Mesenchymal stem cell (in vitro differentiated cells and primary cell): ENCODE measurements around the gene ZC3H7B.
A peak's percentile ranks its signal among the peaks of the same experiment; 100 is the strongest.

Experiments used
- DNase-seq: peaks from one replicate; pipeline ENCODE4 v3.0.0-alpha.2; 2013
- H2AFZ ChIP-seq: one replicate; pipeline ENCODE4 v1.6.1; 2013; ENCODE audit warnings: low read depth, mild to moderate bottlenecking, control low read depth, inconsistent platforms, low read length, moderate library complexity
- H2AK5ac ChIP-seq: 2 replicates; pipeline ENCODE4 v1.6.1; 2013; ENCODE audit warnings: low read length, moderate library complexity, mild to moderate bottlenecking, inconsistent platforms; ENCODE audit not compliant: severe bottlenecking
- H2BK120ac ChIP-seq: one replicate; pipeline ENCODE4 v1.6.1; 2013; ENCODE audit warnings: low read depth, mild to moderate bottlenecking, inconsistent platforms, low read length, moderate library complexity
- H2BK12ac ChIP-seq, 2 experiments: one replicate each; pipeline ENCODE4 v1.6.1; 2013; ENCODE audit warnings: inconsistent platforms in 2 of 2, low read length in 2 of 2, mild to moderate bottlenecking in 2 of 2, moderate library complexity in 2 of 2, control low read depth in 1 of 2
- H2BK15ac ChIP-seq: one replicate; pipeline ENCODE4 v1.6.1; 2013; ENCODE audit warnings: mild to moderate bottlenecking, low read depth, inconsistent platforms; ENCODE audit not compliant: poor library complexity, severe bottlenecking
- H2BK5ac ChIP-seq: 2 replicates; pipeline ENCODE4 v1.6.1; 2013; ENCODE audit warnings: low read depth, mild to moderate bottlenecking, low read length, control low read depth, inconsistent platforms; ENCODE audit not compliant: poor library complexity, severe bottlenecking
- H3K14ac ChIP-seq, 2 experiments: one replicate each; pipeline ENCODE4 v1.6.1; 2013; ENCODE audit warnings: inconsistent platforms in 2 of 2, low read length in 2 of 2, control low read depth in 1 of 2, mild to moderate bottlenecking in 1 of 2, moderate library complexity in 1 of 2
- H3K18ac ChIP-seq, 2 experiments: one replicate each; pipeline ENCODE4 v1.6.1; 2013; ENCODE audit warnings: inconsistent platforms in 2 of 2, low read length in 2 of 2, control low read depth in 1 of 2, low read depth in 1 of 2, mild to moderate bottlenecking in 1 of 2
- H3K23ac ChIP-seq, 2 experiments: one replicate each; pipeline ENCODE4 v1.6.1; 2013; ENCODE audit warnings: inconsistent platforms in 2 of 2, low read length in 2 of 2, mild to moderate bottlenecking in 2 of 2, moderate library complexity in 2 of 2, control low read depth in 1 of 2
- H3K27ac ChIP-seq: 2 replicates; pipeline ENCODE4 v1.5.1; 2013; ENCODE audit warnings: mild to moderate bottlenecking, moderate library complexity, low read length, control low read depth, inconsistent platforms; ENCODE audit not compliant: poor library complexity, severe bottlenecking
- H3K27me3 ChIP-seq, 2 experiments: 2 replicates each; pipeline versions ENCODE4 v1.6.1 to v1.7.0; 2013; ENCODE audit warnings: low read length in 2 of 2, mild to moderate bottlenecking in 2 of 2, moderate library complexity in 2 of 2, control low read depth in 1 of 2, inconsistent platforms in 1 of 2; ENCODE audit not compliant: control insufficient read depth in 1 of 2, insufficient read depth in 1 of 2
- H3K36me3 ChIP-seq, 2 experiments: 2 replicates each; pipeline versions ENCODE4 v1.6.1 to v1.7.0; 2013; ENCODE audit warnings: low read length in 2 of 2, control low read depth in 1 of 2, inconsistent platforms in 1 of 2, low read depth in 1 of 2, mild to moderate bottlenecking in 1 of 2; ENCODE audit not compliant: insufficient read depth in 2 of 2, control insufficient read depth in 1 of 2
- H3K4ac ChIP-seq, 2 experiments: one replicate each; pipeline ENCODE4 v1.6.1; 2013; ENCODE audit warnings: inconsistent platforms in 2 of 2, low read length in 2 of 2, mild to moderate bottlenecking in 2 of 2, moderate library complexity in 2 of 2, control low read depth in 1 of 2, low read depth in 1 of 2
- H3K4me1 ChIP-seq: 2 replicates; pipeline ENCODE4 v1.6.1; 2013; ENCODE audit warnings: low read depth, low read length, control low read depth; ENCODE audit not compliant: control insufficient read depth, insufficient read depth
- H3K4me2 ChIP-seq: 2 replicates; pipeline ENCODE4 v1.6.1; 2013; ENCODE audit warnings: low read length, mild to moderate bottlenecking, inconsistent platforms; ENCODE audit not compliant: poor library complexity, severe bottlenecking
- H3K4me3 ChIP-seq, 2 experiments: 2 replicates each; pipeline versions ENCODE4 v1.5.1 to v1.7.0; 2013; ENCODE audit warnings: low read length in 2 of 2, mild to moderate bottlenecking in 2 of 2, control low read depth in 1 of 2, low read depth in 1 of 2; ENCODE audit not compliant: insufficient read depth in 1 of 2
- H3K79me1 ChIP-seq: replicated peaks from 2 replicates; pipeline ENCODE4 v1.6.1; 2013; ENCODE audit warnings: mild to moderate bottlenecking, control low read depth, low read length, inconsistent platforms; ENCODE audit not compliant: poor library complexity, severe bottlenecking
- H3K9ac ChIP-seq: 2 replicates; pipeline ENCODE4 v1.7.0; 2013; ENCODE audit warnings: mild to moderate bottlenecking, low read length, moderate library complexity
- H3K9me3 ChIP-seq: 2 replicates; pipeline ENCODE4 v1.7.0; 2013; ENCODE audit warnings: mild to moderate bottlenecking, low read length; ENCODE audit not compliant: control insufficient read depth
- H4K8ac ChIP-seq: one replicate; pipeline ENCODE4 v1.6.1; 2013; ENCODE audit warnings: inconsistent platforms, mild to moderate bottlenecking, low read length, moderate library complexity
- H4K91ac ChIP-seq: one replicate; pipeline ENCODE4 v1.6.1; 2013; ENCODE audit warnings: mild to moderate bottlenecking, low read length, inconsistent platforms
- WGBS: methylation state at CpG from one replicate; pipeline ENCODE4 v1.1.7; 2013; ENCODE audit warnings: mixed read lengths; 5-methylcytosine and 5-hydroxymethylcytosine counted together

The ZC3H7B gene

DNA sequence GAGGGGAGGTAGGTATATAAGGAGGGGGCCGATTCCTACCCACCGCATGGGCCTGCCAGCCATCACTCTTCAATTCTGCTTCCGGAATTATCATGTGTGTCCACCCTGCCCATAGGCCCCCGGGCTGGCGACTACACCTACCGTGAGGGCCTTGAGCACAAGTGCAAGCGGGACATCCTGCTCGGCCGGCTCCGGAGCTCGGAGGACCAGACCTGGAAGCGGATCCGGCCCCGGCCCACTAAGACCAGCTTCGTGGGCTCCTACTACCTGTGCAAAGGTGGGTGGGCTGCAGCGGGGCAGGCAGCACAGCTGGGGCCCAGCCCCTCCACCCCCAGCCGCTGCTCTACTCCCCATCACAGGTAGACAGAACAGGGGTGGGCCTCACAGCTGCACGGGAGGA lies 42.0 kb downstream of the ZC3H7B start:
- no peaks in the 10 kb centered on the region for H3K27me3 ChIP-seq
- no peak overlapping the region for H2AK5ac ChIP-seq
- peaks cover 24% of the 10 kb centered on the region for H3K79me1 ChIP-seq
- H3K18ac ChIP-seq = no peak overlapping the region
- H2BK5ac ChIP-seq = no peak overlapping the region
- no peak overlapping the region for H3K23ac ChIP-seq
- H4K8ac ChIP-seq = no peak overlapping the region
- no peak overlapping the region for H3K9ac ChIP-seq
- no peak overlapping the region for H4K91ac ChIP-seq
- no peak overlapping the region for H2BK15ac ChIP-seq
- no peak overlapping the region for H3K27ac ChIP-seq
- no peak overlapping the region for H2BK12ac ChIP-seq
- H2AFZ ChIP-seq = no peak overlapping the region
- H3K4me1 ChIP-seq = peaks cover 22% of the 10 kb centered on the region
- no peak overlapping the region for H3K4ac ChIP-seq
- H3K36me3 ChIP-seq = peaks cover 82 to 90% of the 10 kb centered on the region in 2 experiments
- no peak overlapping the region for H3K4me2 ChIP-seq
- no peak overlapping the region for H2BK120ac ChIP-seq
- 95% methylated on average over 18 of the region's 18 CpGs for WGBS
- H3K14ac ChIP-seq = no peak overlapping the region
- H3K9me3 ChIP-seq = no peaks in the 10 kb centered on the region
- DNase-seq = no peak
- no peak overlapping the region for H3K4me3 ChIP-seq

DNA sequence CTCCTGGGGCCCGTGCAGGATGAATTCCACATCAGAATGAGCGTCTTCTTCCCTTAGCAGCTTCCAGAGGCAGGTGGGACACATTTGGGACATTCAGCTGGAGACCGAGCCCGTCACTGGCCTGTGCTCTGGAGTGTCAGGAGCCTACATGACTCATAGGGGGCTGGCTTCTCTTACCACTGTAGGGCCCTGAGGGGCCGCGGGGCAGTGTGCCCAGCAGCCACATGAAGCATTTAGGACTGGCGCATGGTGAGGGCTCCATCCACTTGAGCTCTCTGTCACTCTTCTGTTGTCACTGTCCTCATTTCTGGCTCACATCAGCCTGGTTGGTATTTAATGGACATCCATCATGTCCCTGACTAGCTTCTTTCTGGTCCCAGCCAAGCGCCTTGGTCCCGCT lies 42.4 kb downstream of the ZC3H7B start:
- Histone ChIP-seq H3K18ac (no peak overlapping the region), H3K4me3 (no peak overlapping the region), H2BK12ac (no peak overlapping the region), H2AFZ (no peak overlapping the region), H3K27me3 (no peaks in the 10 kb centered on the region), H4K91ac (no peak overlapping the region), H3K4ac (no peak overlapping the region), H3K4me2 (no peak overlapping the region), H2BK5ac (no peak overlapping the region), H2BK120ac (no peak overlapping the region), H3K23ac (no peak overlapping the region), H2AK5ac (no peak overlapping the region), H3K9me3 (no peaks in the 10 kb centered on the region), H2BK15ac (no peak overlapping the region), H3K79me1 (peaks cover 25% of the 10 kb centered on the region), H4K8ac (no peak overlapping the region), H3K4me1 (peaks cover 21% of the 10 kb centered on the region), H3K9ac (no peak overlapping the region), H3K36me3 (peaks cover 85 to 90% of the 10 kb centered on the region in 2 experiments), H3K27ac (no peak overlapping the region), H3K14ac (no peak overlapping the region)
- 91% methylated on average over 9 of the region's 9 CpGs for WGBS
- DNase-seq = no peak

DNA sequence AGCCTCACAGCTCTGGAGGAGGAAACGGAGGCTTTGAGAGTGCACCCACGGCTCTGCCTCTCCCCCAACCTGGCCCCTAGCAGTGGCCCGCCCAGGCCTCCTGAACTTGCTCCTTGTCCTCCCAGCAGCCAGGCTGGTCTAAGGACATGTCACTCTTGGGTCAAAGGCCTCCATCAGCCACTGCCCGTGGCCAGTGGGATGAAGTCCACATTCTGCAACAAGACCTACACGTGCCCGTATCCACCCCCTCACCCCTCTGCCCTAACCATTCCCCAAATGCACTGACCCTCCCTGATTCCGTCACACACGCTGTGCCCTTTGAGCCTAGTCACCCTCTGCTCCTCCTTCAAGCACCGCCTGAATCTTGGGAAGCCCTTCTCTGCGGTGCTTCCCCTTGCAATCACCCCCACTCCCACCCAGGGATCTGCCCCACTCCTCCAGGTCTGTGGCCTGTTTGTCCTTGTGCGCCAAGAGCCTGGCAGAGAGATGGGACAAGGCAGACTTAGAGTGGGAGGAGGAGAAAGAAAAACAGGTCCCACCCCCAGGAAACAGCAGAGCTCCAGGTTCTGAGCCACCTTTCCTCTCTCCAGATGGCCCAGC lies 43.0 kb downstream of the ZC3H7B start:
- Histone ChIP-seq H3K23ac (no peak overlapping the region), H3K9ac (no peak overlapping the region), H3K79me1 (peaks cover 29% of the 10 kb centered on the region), H3K27me3 (no peaks in the 10 kb centered on the region), H2BK12ac (no peak overlapping the region), H3K18ac (no peak overlapping the region), H3K14ac (no peak overlapping the region), H2BK15ac (no peak overlapping the region), H3K4ac (no peak overlapping the region), H3K27ac (no peak overlapping the region), H2BK120ac (no peak overlapping the region), H3K36me3 (peaks cover 86 to 90% of the 10 kb centered on the region in 2 experiments), H3K9me3 (no peaks in the 10 kb centered on the region), H2AFZ (no peak overlapping the region), H4K8ac (no peak overlapping the region), H3K4me1 (peaks cover 17% of the 10 kb centered on the region), H4K91ac (peak overlapping the region; percentile 22), H2AK5ac (no peak overlapping the region), H3K4me3 (no peak overlapping the region), H2BK5ac (no peak overlapping the region), H3K4me2 (no peak overlapping the region)
- DNase-seq = no peak
- 95% methylated on average over 10 of the region's 11 CpGs for WGBS

DNA sequence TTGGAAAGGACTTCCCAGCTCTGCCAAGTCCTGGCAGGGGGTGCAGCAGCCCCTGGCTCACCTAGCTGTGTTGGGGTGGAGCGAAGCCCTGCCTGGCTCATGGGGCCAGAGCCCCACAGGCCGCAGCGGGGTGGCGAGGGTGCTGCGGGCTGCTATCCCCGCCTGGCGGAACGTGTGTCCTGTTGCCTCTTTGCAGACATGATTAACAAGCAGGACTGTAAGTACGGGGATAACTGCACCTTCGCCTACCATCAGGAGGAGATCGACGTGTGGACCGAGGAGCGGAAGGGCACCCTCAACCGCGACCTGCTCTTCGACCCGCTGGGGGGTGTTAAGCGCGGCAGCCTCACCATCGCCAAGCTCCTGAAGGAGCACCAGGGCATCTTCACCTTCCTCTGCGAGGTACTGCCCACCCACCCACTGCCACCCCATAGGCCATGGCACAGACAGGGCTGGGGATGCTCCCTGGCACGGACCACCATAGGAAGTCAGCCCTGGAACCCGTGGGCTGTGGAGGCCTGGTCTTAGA lies 44.5 kb downstream of the ZC3H7B start:
- 98% methylated on average over 24 of the region's 24 CpGs for WGBS
- Histone ChIP-seq H3K4me2 (no peak overlapping the region), H2BK5ac (no peak overlapping the region), H3K4ac (no peak overlapping the region), H4K8ac (no peak overlapping the region), H3K9me3 (no peaks in the 10 kb centered on the region), H3K4me1 (peaks cover 12% of the 10 kb centered on the region), H3K27ac (no peak overlapping the region), H3K36me3 (peaks cover 80 to 90% of the 10 kb centered on the region in 2 experiments), H3K4me3 (no peak overlapping the region), H2AK5ac (no peak overlapping the region), H2BK15ac (no peak overlapping the region), H3K9ac (no peak overlapping the region), H2BK120ac (no peak overlapping the region), H2AFZ (no peak overlapping the region), H3K27me3 (no peaks in the 10 kb centered on the region), H3K79me1 (peaks cover 31% of the 10 kb centered on the region), H3K14ac (no peak overlapping the region), H2BK12ac (no peak overlapping the region), H3K18ac (no peak overlapping the region), H3K23ac (no peak overlapping the region), H4K91ac (peak overlapping the region; percentile 29)
- no peak for DNase-seq
